HUES6 (cell line): ENCODE measurements around the gene DDX31.

Experiments used
- H3K27ac ChIP-seq: 2 replicates; pipeline ENCODE4 v1.7.0; 2013; ENCODE audit warnings: low read depth, mild to moderate bottlenecking, low read length, inconsistent platforms
- H3K27me3 ChIP-seq: 2 replicates; pipeline ENCODE4 v1.6.1; 2013; ENCODE audit warnings: low read length; ENCODE audit not compliant: control insufficient read depth, insufficient read depth
- H3K36me3 ChIP-seq: 2 replicates; pipeline ENCODE4 v1.6.1; 2013; ENCODE audit warnings: low read length; ENCODE audit not compliant: control insufficient read depth, insufficient read depth
- H3K4me1 ChIP-seq: 2 replicates; pipeline ENCODE4 v1.6.1; 2013; ENCODE audit warnings: low read length; ENCODE audit not compliant: control insufficient read depth, insufficient read depth
- H3K4me3 ChIP-seq: 2 replicates; pipeline ENCODE4 v1.5.1; 2013; ENCODE audit warnings: low read depth, low read length
- H3K9ac ChIP-seq: one replicate; pipeline ENCODE4 v1.6.1; 2013; ENCODE audit warnings: mild to moderate bottlenecking, low read length
- H3K9me3 ChIP-seq: 2 replicates; pipeline ENCODE4 v1.6.1; 2013; ENCODE audit warnings: low read depth, low read length; ENCODE audit not compliant: control insufficient read depth, insufficient read depth

DDX31 gene

DNA sequence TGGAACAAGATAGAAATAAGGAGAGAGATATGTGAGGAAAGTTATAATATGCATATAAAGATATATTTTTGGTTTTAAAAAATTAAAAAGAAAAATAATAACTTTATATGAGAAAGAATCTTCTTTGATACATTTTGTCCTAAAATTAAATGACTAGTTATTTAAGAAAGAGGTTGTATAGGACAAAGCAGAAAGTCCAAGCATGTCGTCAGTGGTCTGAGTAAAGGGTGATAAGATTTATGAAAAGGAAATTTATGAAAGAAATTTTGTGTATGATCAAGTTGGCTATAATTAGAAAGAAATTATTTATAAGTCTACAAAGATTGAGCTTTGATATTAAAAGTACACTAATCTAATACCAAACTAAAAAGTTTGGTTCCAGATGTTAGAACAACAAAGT, 32.5 kb upstream of the DDX31 start:
- Histone ChIP-seq H3K4me3 (no peak overlapping the region), H3K36me3 (no peaks in the 10 kb centered on the region), H3K9me3 (peaks cover 33% of the 10 kb centered on the region), H3K27ac (no peak overlapping the region), H3K27me3 (no peaks in the 10 kb centered on the region), H3K4me1 (no peaks in the 10 kb centered on the region), H3K9ac (no peak overlapping the region)

DNA sequence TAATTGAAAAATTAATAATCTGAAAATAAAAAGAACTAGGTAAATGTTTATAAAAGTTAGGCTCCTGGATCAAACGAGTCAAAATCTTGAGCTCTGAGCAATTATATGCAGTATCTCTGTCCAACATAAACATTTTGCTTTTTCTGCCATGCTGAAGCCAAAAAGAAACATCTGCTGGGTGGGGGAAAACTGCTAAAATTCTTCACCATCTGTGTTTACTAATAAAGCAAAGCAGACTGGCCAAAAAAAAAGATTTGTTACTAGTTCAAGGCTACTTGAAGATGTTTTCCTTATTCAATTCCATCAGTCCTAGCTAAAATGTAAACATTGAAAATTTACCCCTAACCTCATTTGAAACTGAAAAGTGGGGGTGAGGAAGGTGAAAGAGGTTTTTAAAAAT, 30.2 kb upstream of the DDX31 start:
- H3K9ac ChIP-seq, result no peak overlapping the region
- no peaks in the 10 kb centered on the region for H3K36me3 ChIP-seq
- no peaks in the 10 kb centered on the region for H3K27me3 ChIP-seq
- no peak overlapping the region for H3K4me3 ChIP-seq
- H3K4me1 ChIP-seq, result no peaks in the 10 kb centered on the region
- no peak overlapping the region for H3K27ac ChIP-seq
- peaks cover 46% of the 10 kb centered on the region for H3K9me3 ChIP-seq

DNA sequence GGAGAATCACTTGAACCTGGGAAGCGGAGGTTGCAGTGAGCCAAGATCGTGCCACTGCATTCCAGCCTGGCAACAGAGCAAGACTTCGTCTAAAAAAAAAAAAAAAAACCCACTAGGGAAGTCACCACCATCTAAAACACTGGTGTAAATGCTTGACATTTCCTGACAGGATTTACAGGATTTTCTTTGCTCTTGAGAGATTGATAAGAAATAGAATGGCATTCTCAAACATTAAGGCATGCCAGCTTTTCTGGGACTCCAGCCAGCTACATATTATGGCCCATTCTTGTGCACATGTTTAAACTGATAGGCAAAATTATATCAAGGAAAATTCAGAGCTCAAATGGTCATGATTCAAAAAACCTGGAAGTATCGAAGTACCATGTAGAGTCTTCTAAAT, 29.2 kb upstream of the DDX31 start:
- no peak overlapping the region for H3K4me3 ChIP-seq
- no peaks in the 10 kb centered on the region for H3K4me1 ChIP-seq
- peaks cover 46% of the 10 kb centered on the region for H3K9me3 ChIP-seq
- H3K27me3 ChIP-seq, result no peaks in the 10 kb centered on the region
- H3K9ac ChIP-seq, result no peak overlapping the region
- no peaks in the 10 kb centered on the region for H3K36me3 ChIP-seq
- H3K27ac ChIP-seq, result no peak overlapping the region

DNA sequence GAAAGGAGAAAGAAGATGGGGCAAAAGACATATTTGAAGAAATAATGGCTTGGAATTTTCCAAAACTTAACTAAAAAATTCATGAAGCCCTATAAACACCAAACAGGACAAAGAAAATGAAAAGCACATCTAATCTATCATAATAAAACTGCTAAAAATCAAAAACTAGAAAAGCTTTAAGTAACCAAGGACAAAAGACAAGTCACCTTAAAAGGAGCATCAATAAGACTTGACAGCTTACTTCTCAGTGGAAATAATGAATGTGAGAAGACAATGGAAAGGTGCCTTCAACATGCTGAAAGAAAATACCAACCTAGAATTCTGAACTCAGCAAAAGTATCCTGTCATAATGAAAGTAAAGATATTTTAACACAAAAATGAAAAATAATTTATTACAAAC, 27.4 kb upstream of the DDX31 start:
- no peaks in the 10 kb centered on the region for H3K27me3 ChIP-seq
- H3K4me1 ChIP-seq, result no peaks in the 10 kb centered on the region
- peaks cover 37% of the 10 kb centered on the region for H3K9me3 ChIP-seq
- 0 out of 2 replicates have a peak, but pooled peaks cover 3% of the 10 kb centered on the region for H3K36me3 ChIP-seq
- H3K27ac ChIP-seq, result no peak overlapping the region
- H3K9ac ChIP-seq, result no peak overlapping the region
- no peak overlapping the region for H3K4me3 ChIP-seq

DNA sequence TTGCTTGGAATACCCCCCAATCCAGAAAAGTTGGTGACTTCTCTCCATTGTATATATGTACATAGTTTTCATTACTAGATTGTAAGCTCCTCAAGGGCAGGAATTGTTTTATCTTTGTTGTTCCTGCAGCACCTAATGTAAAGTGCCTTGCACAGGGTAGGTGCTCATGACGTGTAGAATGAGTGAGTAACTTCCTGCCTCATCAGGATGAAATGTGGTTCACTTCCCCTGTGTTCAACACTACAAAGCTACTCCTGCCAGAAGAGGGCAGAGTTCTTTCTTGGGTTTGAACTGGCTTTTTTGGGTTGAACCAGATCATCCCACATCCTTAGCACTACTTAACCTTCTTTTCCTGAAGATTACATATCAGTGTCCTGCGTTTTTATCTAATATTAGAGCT, 24.4 kb upstream of the DDX31 start:
- Histone ChIP-seq H3K27me3 (no peaks in the 10 kb centered on the region), H3K4me3 (no peak overlapping the region), H3K9ac (no peak overlapping the region), H3K4me1 (no peaks in the 10 kb centered on the region), H3K36me3 (peaks cover 25% of the 10 kb centered on the region), H3K9me3 (peaks cover 31% of the 10 kb centered on the region), H3K27ac (no peak overlapping the region)

DNA sequence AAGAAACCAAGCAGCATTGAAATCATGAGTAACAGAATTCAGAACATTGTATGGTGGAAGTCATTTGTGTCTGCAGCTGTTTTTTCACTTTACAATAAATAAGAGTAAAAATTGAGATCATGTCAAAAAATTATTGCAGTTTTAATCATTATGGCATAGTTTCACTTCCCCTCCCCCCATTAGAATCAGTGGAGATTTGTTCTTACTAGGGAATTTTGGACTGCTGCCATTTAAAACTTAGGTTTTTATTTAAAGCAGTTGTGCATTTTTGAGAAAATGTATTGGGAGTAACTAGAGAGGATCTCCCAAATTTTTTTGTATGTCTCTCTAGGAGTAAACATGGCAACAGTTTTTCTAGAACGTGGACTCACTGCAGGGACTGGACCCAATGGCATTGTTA, 20.9 kb upstream of the DDX31 start:
- H3K9me3 ChIP-seq, result peaks cover under 1% of the 10 kb centered on the region; the same call in 1 of the 2 replicates
- no peak overlapping the region for H3K27ac ChIP-seq
- H3K9ac ChIP-seq, result no peak overlapping the region
- no peak overlapping the region for H3K4me3 ChIP-seq
- peaks cover 59% of the 10 kb centered on the region for H3K36me3 ChIP-seq
- H3K27me3 ChIP-seq, result no peaks in the 10 kb centered on the region
- H3K4me1 ChIP-seq, result no peaks in the 10 kb centered on the region

DNA sequence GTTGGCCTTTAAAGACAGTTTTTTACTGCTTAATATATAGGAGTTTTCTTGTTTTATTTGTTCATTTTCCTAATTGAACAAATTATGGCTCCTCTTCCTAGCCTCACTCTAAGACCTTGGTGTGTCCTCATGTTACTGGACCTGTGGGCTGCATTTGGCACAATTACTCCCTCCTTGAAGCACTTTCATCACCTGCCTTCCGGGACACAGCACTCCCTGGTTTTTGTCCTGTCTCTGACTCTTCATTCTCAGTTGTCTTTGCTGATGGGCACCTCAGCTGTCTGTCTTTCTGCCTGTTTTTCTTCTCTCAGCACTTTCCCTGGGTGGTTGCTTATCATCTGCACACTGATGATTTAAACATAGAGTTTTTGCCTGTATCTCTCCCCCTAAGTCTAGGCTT, 14.1 kb upstream of the DDX31 start:
- H3K27ac ChIP-seq, result no peak overlapping the region
- no peak overlapping the region for H3K4me3 ChIP-seq
- H3K27me3 ChIP-seq, result no peaks in the 10 kb centered on the region
- peaks cover 89% of the 10 kb centered on the region for H3K36me3 ChIP-seq
- no peaks in the 10 kb centered on the region for H3K4me1 ChIP-seq
- no peak overlapping the region for H3K9ac ChIP-seq
- H3K9me3 ChIP-seq, result no peaks in the 10 kb centered on the region

DNA sequence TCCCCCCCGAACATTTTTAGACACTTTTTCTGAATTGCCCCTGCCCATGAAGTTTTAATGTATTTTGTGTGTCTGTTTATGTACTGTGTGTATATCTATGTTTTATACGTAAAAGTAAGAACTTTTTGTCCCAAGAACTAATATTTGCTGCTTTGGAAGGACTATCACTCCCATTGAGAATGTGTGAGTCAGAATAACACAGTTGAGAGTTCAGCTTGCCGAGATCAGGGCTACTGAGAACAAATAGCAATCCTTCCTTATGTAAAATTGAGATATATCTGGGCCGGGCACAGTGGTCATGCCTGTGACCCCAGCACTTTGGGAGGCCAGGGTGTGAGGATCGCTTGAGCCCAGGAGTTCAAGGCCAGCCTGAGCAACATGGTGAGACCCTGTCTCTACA, 11.8 kb upstream of the DDX31 start:
- Histone ChIP-seq H3K4me1 (no peaks in the 10 kb centered on the region), H3K4me3 (no peak overlapping the region), H3K9me3 (no peaks in the 10 kb centered on the region), H3K27ac (no peak overlapping the region), H3K36me3 (peaks cover 79% of the 10 kb centered on the region), H3K9ac (no peak overlapping the region), H3K27me3 (no peaks in the 10 kb centered on the region)

DNA sequence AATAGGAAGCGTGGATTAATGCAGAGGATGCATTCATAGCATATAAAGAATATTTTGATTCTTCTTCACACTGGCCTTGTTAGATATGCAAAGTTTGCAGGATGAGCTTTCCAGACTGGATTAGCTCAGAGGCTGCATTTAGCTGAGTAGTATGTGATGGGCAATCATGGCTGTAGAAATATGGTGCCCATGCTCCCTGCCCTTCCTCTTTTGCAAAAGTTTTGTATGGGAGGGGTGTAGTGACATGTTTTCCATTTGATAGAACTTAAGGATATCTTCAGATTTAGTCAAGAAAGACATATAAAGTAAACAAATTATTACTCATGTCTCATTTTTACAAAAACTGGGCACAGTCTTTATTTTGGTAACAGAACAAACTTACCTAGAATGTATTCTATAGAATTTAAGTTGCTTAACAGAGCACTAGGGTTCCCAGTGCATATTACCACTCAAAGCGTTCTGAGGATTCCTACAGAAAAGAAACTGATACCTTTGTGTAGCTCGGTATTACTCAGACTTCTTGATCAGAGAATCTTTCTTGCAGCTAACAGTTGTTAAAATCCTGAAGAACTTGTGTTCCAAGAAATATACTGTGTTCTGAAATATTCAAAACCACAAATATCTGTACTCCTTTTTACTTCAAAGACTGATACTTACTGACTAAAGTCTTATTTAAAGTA, 10.3 kb upstream of the DDX31 start:
- Histone ChIP-seq H3K27me3 (no peaks in the 10 kb centered on the region), H3K9ac (no peak overlapping the region), H3K9me3 (no peaks in the 10 kb centered on the region), H3K4me1 (no peaks in the 10 kb centered on the region), H3K36me3 (peaks cover 66% of the 10 kb centered on the region), H3K27ac (no peak overlapping the region), H3K4me3 (no peak overlapping the region)

DNA sequence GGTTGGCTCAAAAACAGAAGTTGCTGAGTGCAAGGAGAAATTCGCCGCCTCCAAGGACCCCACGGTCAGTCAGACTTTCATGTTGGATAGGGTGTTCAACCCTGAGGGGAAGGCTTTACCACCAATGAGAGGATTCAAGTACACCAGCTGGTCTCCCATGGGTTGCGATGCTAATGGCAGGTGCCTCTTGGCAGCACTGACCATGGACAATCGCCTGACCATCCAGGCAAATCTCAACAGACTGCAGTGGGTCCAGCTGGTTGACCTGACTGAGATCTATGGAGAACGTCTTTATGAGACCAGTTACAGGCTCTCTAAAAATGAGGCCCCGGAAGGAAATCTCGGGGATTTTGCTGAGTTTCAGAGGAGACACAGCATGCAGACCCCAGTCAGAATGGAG, 8.2 kb upstream of the DDX31 start:
- H3K9ac ChIP-seq, result no peak overlapping the region
- no peak overlapping the region for H3K27ac ChIP-seq
- peaks cover 55% of the 10 kb centered on the region for H3K36me3 ChIP-seq
- no peaks in the 10 kb centered on the region for H3K4me1 ChIP-seq
- H3K9me3 ChIP-seq, result no peaks in the 10 kb centered on the region
- H3K27me3 ChIP-seq, result no peaks in the 10 kb centered on the region
- no peak overlapping the region for H3K4me3 ChIP-seq

DNA sequence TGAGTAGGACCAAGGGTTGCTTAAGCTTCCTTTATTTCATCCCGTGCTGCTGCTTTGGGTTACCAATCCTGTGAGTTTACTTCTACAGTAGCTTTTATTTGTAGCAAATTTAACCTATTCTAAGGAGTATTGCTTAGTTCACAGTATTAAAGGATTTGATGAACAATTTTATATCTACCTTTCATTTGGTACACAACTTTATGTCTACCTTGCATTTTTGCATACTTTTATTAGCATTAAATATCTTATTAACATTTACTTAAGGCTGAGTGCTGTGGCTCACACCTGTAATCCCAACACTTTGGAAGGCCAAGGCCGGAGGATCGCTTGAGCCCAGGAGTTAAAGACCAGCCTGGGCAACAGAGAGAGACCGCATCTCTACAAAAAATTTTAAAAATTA, 4.7 kb upstream of the DDX31 start:
- Histone ChIP-seq H3K36me3 (peaks cover 40% of the 10 kb centered on the region), H3K9me3 (no peaks in the 10 kb centered on the region), H3K4me3 (no peak overlapping the region), H3K27me3 (no peaks in the 10 kb centered on the region), H3K9ac (no peak overlapping the region), H3K4me1 (peaks cover 13% of the 10 kb centered on the region; the same call in 1 of the 2 replicates), H3K27ac (no peak overlapping the region)
